H1 (cell line): ENCODE data around the gene MYH7B. TPM values are rescaled to one million over a fixed set of nuclear protein-coding genes. Genes with fewer than 3 reads are reported as not detected.

Experiments used
- CTCF ChIA-PET: fragments of 300-600 bp; sonication (Branson Sonifier 250); formaldehyde crosslinking; loops from one replicate; lab custom pipeline; 2021; ENCODE audit not compliant: partially characterized antibody; lab: Charles Lee
- POLR2A ChIA-PET: fragments of 300-600 bp; sonication (Branson Sonifier 250); formaldehyde crosslinking; loops from one replicate; lab custom pipeline; 2021; ENCODE audit warnings: inconsistent platforms; ENCODE audit not compliant: partially characterized antibody; lab: Charles Lee
- DNase-seq, 2 experiments: peaks; one replicate each; pipeline versions ENCODE4 v3.0.0 to v3.0.0-alpha.2; 2010 to 2022; ENCODE audit warnings: low spot score in 2 of 2, low read depth in 1 of 2, mixed read lengths in 1 of 2
- FAIRE-seq: peaks from 2 replicates; lab custom pipeline; 2011; peaks lifted over from hg19 to GRCh38; lab: Jason Lieb, UNC
- H2AFZ ChIP-seq: 2 replicates; pipeline ENCODE4 v1.8.1; 2012; ENCODE audit warnings: low read length, inconsistent platforms
- H2AK5ac ChIP-seq: 2 replicates; pipeline ENCODE4 v1.6.1; 2013; ENCODE audit warnings: low read depth, low read length
- H2BK120ac ChIP-seq: replicated peaks from 2 replicates; pipeline ENCODE3; 2013; ENCODE audit warnings: low read depth, low read length, inconsistent platforms
- H2BK12ac ChIP-seq: 2 replicates; pipeline ENCODE4 v1.6.1; 2013; ENCODE audit warnings: low read depth, low read length
- H2BK15ac ChIP-seq: 2 replicates; pipeline ENCODE4 v1.6.1; 2013; ENCODE audit warnings: low read length
- H2BK20ac ChIP-seq: 2 replicates; pipeline ENCODE4 v1.6.1; 2013; ENCODE audit warnings: low read length
- H2BK5ac ChIP-seq: 2 replicates; pipeline ENCODE4 v1.6.1; 2013; ENCODE audit warnings: low read depth, low read length
- H3K14ac ChIP-seq: 2 replicates; pipeline ENCODE4 v1.6.1; 2013; ENCODE audit warnings: inconsistent platforms; ENCODE audit not compliant: insufficient read length
- H3K18ac ChIP-seq: 2 replicates; pipeline ENCODE4 v1.6.1; 2013; ENCODE audit warnings: low read length; ENCODE audit errors: extremely low read depth
- H3K23ac ChIP-seq: 2 replicates; pipeline ENCODE4 v1.6.1; 2013; ENCODE audit warnings: inconsistent platforms; ENCODE audit not compliant: insufficient read length
- H3K23me2 ChIP-seq: 2 replicates; pipeline ENCODE4 v1.6.1; 2013; ENCODE audit warnings: low read depth, low read length
- H3K27ac ChIP-seq: 2 replicates; pipeline ENCODE4 v1.6.1; 2011; ENCODE audit warnings: low read depth, low read length, inconsistent platforms
- H3K27me3 ChIP-seq, 4 experiments: replicated peaks in 1 of 4; 1 replicate in 1 of 4; 2 replicates in 3 of 4; pipeline versions ENCODE4 v1.6.1 to v1.8.1; 2011 to 2013; ENCODE audit warnings: low read length in 3 of 4, mild to moderate bottlenecking in 3 of 4, inconsistent platforms in 2 of 4, mixed read lengths in 2 of 4, moderate library complexity in 1 of 4; ENCODE audit not compliant: control insufficient read depth in 3 of 4, insufficient read depth in 3 of 4; ENCODE audit errors: extremely low read depth in 1 of 4
- H3K36me3 ChIP-seq, 4 experiments: 2 replicates each; pipeline versions ENCODE4 v1.6.1 to v1.8.1; 2011 to 2013; ENCODE audit warnings: mild to moderate bottlenecking in 4 of 4, low read length in 3 of 4, moderate library complexity in 2 of 4, control low read depth in 1 of 4, inconsistent platforms in 1 of 4; ENCODE audit not compliant: insufficient read depth in 4 of 4, control insufficient read depth in 2 of 4
- H3K4ac ChIP-seq: replicated peaks from 2 replicates; pipeline ENCODE3; 2013; ENCODE audit warnings: low read length, low read depth, mixed read lengths, inconsistent platforms; ENCODE audit not compliant: insufficient read length
- H3K4me1 ChIP-seq, 4 experiments: replicated peaks in 1 of 4; 1 replicate in 1 of 4; 2 replicates in 3 of 4; pipeline versions ENCODE4 v1.6.1 to v1.8.1; 2011 to 2013; ENCODE audit warnings: low read length in 3 of 4, inconsistent platforms in 2 of 4, mixed read lengths in 1 of 4; ENCODE audit not compliant: insufficient read depth in 4 of 4, control insufficient read depth in 3 of 4
- H3K4me2 ChIP-seq, 2 experiments: 2 replicates each; pipeline versions ENCODE4 v1.6.1 to v1.8.1; 2011 to 2013; ENCODE audit warnings: low read depth in 2 of 2, low read length in 2 of 2, control low read depth in 1 of 2, inconsistent platforms in 1 of 2, mild to moderate bottlenecking in 1 of 2; ENCODE audit not compliant: insufficient read depth in 1 of 2
- H3K4me3 ChIP-seq, 4 experiments: fragments of 200-600, 300-600 bp in 1 of 4; sonication (generic), shearing (Covaris generic), sonication (Bioruptor Twin) in 1 of 4; 2 replicates each; pipeline versions ENCODE4 v1.5.1 to v1.8.1; 2011 to 2016; ENCODE audit warnings: low read length in 4 of 4, low read depth in 3 of 4, control low read depth in 2 of 4, inconsistent platforms in 2 of 4, mild to moderate bottlenecking in 2 of 4, mixed read lengths in 1 of 4, moderate library complexity in 1 of 4; ENCODE audit not compliant: insufficient read depth in 2 of 4; ENCODE audit errors: extremely low read depth in 1 of 4
- H3K56ac ChIP-seq: replicated peaks from 2 replicates; pipeline ENCODE3; 2013; ENCODE audit warnings: low read depth, mild to moderate bottlenecking, mixed read lengths, low read length, inconsistent platforms; ENCODE audit not compliant: insufficient read length
- H3K79me1 ChIP-seq: 2 replicates; pipeline ENCODE4 v1.6.1; 2013; ENCODE audit warnings: low read depth, low read length, control low read depth
- H3K79me2 ChIP-seq, 2 experiments: 2 replicates each; pipeline versions ENCODE4 v1.6.1 to v1.8.1; 2012 to 2013; ENCODE audit warnings: low read length in 2 of 2, mild to moderate bottlenecking in 2 of 2, inconsistent platforms in 1 of 2; ENCODE audit not compliant: insufficient read depth in 2 of 2, control insufficient read depth in 1 of 2
- H3K9ac ChIP-seq, 4 experiments: replicated peaks in 1 of 4; 1 replicate in 1 of 4; 2 replicates in 3 of 4; pipeline versions ENCODE4 v1.6.1 to v1.8.1; 2011 to 2013; ENCODE audit warnings: low read depth in 3 of 4, low read length in 3 of 4, control low read depth in 2 of 4, mild to moderate bottlenecking in 2 of 4, moderate library complexity in 2 of 4, inconsistent platforms in 1 of 4; ENCODE audit errors: extremely low read depth in 1 of 4
- H3K9me3 ChIP-seq, 2 experiments: 2 replicates each; pipeline versions ENCODE4 v1.6.1 to v1.8.1; 2012 to 2013; ENCODE audit warnings: mild to moderate bottlenecking in 2 of 2, moderate library complexity in 2 of 2, control low read depth in 1 of 2, inconsistent platforms in 1 of 2, low read depth in 1 of 2, low read length in 1 of 2, mixed read lengths in 1 of 2; ENCODE audit not compliant: insufficient read depth in 2 of 2
- H4K20me1 ChIP-seq, 2 experiments: replicated peaks in 1 of 2; 2 replicates each; pipeline versions ENCODE3 to v1.8.1; 2011 to 2013; ENCODE audit warnings: inconsistent platforms in 2 of 2, low read length in 2 of 2, mild to moderate bottlenecking in 1 of 2; ENCODE audit not compliant: insufficient read depth in 2 of 2, control insufficient read depth in 1 of 2
- H4K5ac ChIP-seq: 2 replicates; pipeline ENCODE4 v1.6.1; 2013; ENCODE audit warnings: low read length, low read depth, mixed read lengths, inconsistent platforms; ENCODE audit not compliant: insufficient read length
- H4K8ac ChIP-seq: 2 replicates; pipeline ENCODE4 v1.8.0; 2013; ENCODE audit warnings: mild to moderate bottlenecking, moderate library complexity, low read length, inconsistent platforms; ENCODE audit not compliant: insufficient read depth; ENCODE audit errors: extremely low read depth
- H4K91ac ChIP-seq: replicated peaks from 2 replicates; pipeline ENCODE3; 2013; ENCODE audit warnings: low read length, mixed read lengths, inconsistent platforms; ENCODE audit not compliant: insufficient read length
- CTBP2 ChIP-seq: IDR thresholded peaks from 2 replicates; pipeline ENCODE4 v1.7.0; 2011; ENCODE audit warnings: borderline replicate concordance, mild to moderate bottlenecking, moderate library complexity, mixed read lengths, low read length; ENCODE audit not compliant: insufficient read depth, insufficient read length
- CTCF ChIP-seq, 3 experiments: IDR thresholded peaks; 1 replicate in 2 of 3; 2 replicates in 1 of 3; pipeline versions ENCODE4 v1.5.1 to v1.6.1; 2011; ENCODE audit warnings: low read length in 3 of 3, mild to moderate bottlenecking in 3 of 3, inconsistent platforms in 2 of 3, low read depth in 1 of 3, moderate library complexity in 1 of 3; ENCODE audit not compliant: insufficient read depth in 1 of 3; ENCODE audit errors: control extremely low read depth in 1 of 3
- E2F6 ChIP-seq: IDR thresholded peaks from 2 replicates; pipeline ENCODE4 v1.6.1; 2012; ENCODE audit warnings: inconsistent platforms
- EP300 ChIP-seq, 2 experiments: IDR thresholded peaks; 1 replicate in 1 of 2; 2 replicates in 1 of 2; pipeline ENCODE4 v1.6.1; 2011 to 2012; ENCODE audit warnings: low read depth in 2 of 2, low read length in 2 of 2, mild to moderate bottlenecking in 2 of 2, borderline replicate concordance in 1 of 2, inconsistent platforms in 1 of 2, moderate library complexity in 1 of 2
- JUN ChIP-seq: IDR thresholded peaks from 2 replicates; pipeline ENCODE4 v1.6.1; 2011; ENCODE audit warnings: low read depth, mild to moderate bottlenecking, improper control_type of control experiment, low read length
- SIRT6 ChIP-seq: IDR thresholded peaks from one replicate; pipeline ENCODE4 v1.7.1; 2012; ENCODE audit warnings: low read length, inconsistent platforms
- SP1 ChIP-seq: IDR thresholded peaks from 2 replicates; pipeline ENCODE4 v1.6.1; 2011; ENCODE audit warnings: low read depth, low read length
- TEAD4 ChIP-seq: IDR thresholded peaks from 2 replicates; pipeline ENCODE4 v1.6.1; 2012; ENCODE audit warnings: low read depth, low read length, inconsistent platforms, mixed read lengths
- YY1 ChIP-seq: IDR thresholded peaks from 2 replicates; pipeline ENCODE4 v1.6.1; 2011; ENCODE audit warnings: low read depth, mild to moderate bottlenecking, low read length
- ZNF274 ChIP-seq: IDR thresholded peaks from 2 replicates; pipeline ENCODE4 v1.7.0; 2012; ENCODE audit warnings: low read length, borderline replicate concordance; ENCODE audit errors: extremely low read depth
- WGBS, 2 experiments: shearing (Covaris generic) in 1 of 2; methylation state at CpG; one replicate each; pipeline versions ENCODE4 v1.1.6 to v1.1.7; 2013 to 2015; ENCODE audit warnings: low lambda C conversion rate in 2 of 2, mixed read lengths in 2 of 2, inconsistent platforms in 1 of 2, low coverage in 1 of 2, missing lambda C conversion rate in 1 of 2; ENCODE audit not compliant: insufficient replicate concordance in 2 of 2, insufficient coverage in 1 of 2, insufficient read length in 1 of 2; ENCODE audit errors: extremely low coverage in 1 of 2, missing lambda C conversion rate in 1 of 2; 5-methylcytosine and 5-hydroxymethylcytosine counted together
- polyA plus RNA-seq, 7 experiments: library from polyadenylated mRNA; depleted of rRNA in 3 of 7; stranded (reverse) in 5 of 7; unstranded in 2 of 7; fragments of >200 nt in 5 of 7; fragments of 200-250 nt in 2 of 7; gene quantifications; 1 replicate in 5 of 7; 2 replicates in 1 of 7; 4 replicates in 1 of 7; pipeline versions ENCODE4 v1.2.1 to v1.2.3, GENCODE V29; 2011 to 2013; ENCODE audit warnings: missing spikeins in 2 of 7, mixed read lengths in 2 of 7
- total RNA-seq: library from RNA; stranded (reverse); fragmentation: NEBNext Ultra II Directional; extraction: Animal tissue kit (Norgen Biotek cat#: 25700); gene quantifications from 2 replicates; pipeline ENCODE4 v1.2.1, GENCODE V29; 2021

MYH7B gene
- total and polyA plus RNA-seq, 2 of the 8 experiments (the other 6 are each of a cell fraction or from before 2014, with no cell fraction given): 0.15 to 0.30 TPM

DNA sequence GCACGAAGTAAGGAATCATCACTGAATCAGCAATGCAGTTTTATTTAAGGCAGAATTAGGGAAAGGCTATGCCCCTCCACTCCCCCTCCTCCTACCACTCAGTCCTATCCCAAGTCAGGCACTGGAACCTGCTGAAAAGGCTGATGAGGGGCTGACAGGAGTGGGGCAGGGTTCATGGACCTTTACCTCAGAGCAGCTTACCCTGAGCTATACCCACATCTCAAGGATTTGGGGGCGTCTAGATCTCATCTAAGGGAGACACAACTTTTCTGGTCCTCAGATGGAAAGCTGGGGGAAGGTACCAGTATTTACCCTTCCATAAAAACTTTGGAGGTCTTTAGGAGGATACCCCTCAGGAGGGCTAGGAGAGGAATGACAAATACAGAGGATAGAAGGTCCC is 27.3 kb upstream of the MYH7B start:
- H3K4me1 ChIP-seq: no peaks in the 10 kb centered on the region
- no peak overlapping the region for H3K9ac ChIP-seq
- H3K27ac ChIP-seq: no peak overlapping the region
- H2BK15ac ChIP-seq: no peak overlapping the region
- H4K8ac ChIP-seq: no peak overlapping the region
- H3K4me3 ChIP-seq: no peak overlapping the region
- ChIA-PET CTCF (no interaction called here), POLR2A (no interaction called here)
- H2BK20ac ChIP-seq: no peak overlapping the region
- no peak for FAIRE-seq
- H3K36me3 ChIP-seq: peaks cover 0 to 8% (median 2%) of the 10 kb centered on the region in 4 experiments; a peak in 5 of 8 replicates
- H4K20me1 ChIP-seq: peaks cover 0 to 2% of the 10 kb centered on the region in 2 experiments
- H3K23ac ChIP-seq: no peak overlapping the region
- no peak overlapping the region for H3K4ac ChIP-seq
- DNase-seq: no peak
- no peak overlapping the region for H2BK5ac ChIP-seq
- H2AK5ac ChIP-seq: no peak overlapping the region
- TF ChIP-seq JUN: no peak
- TF ChIP-seq ZNF274: no peak
- TF ChIP-seq CTBP2: no peak
- TF ChIP-seq SP1: no peak
- TF ChIP-seq E2F6: no peak
- TF ChIP-seq EP300 (IDR thresholded peaks at IDR 0.05; ENCODE audit: borderline replicate concordance in 1 of 2, low read depth in 2 of 2, low read length in 2 of 2): no peak
- no peak for TF ChIP-seq CTCF (IDR thresholded peaks at IDR 0.05; ENCODE audit: control extremely low read depth in 1 of 3, insufficient read depth in 1 of 3, low read depth in 1 of 3, low read length in 3 of 3)
- TF ChIP-seq YY1: no peak
- no peak for TF ChIP-seq SIRT6
- TF ChIP-seq TEAD4: no peak
- no peak overlapping the region for H2BK120ac ChIP-seq
- H2BK12ac ChIP-seq: no peak overlapping the region
- peaks cover 0 to 2% of the 10 kb centered on the region in 2 experiments; a peak in 1 of 4 replicates for H3K9me3 ChIP-seq
- no peak overlapping the region for H4K91ac ChIP-seq
- no peaks in the 10 kb centered on the region for H3K27me3 ChIP-seq
- H3K23me2 ChIP-seq: no peaks in the 10 kb centered on the region; the same call in 1 of the 2 replicates
- no peaks in the 10 kb centered on the region for H3K79me1 ChIP-seq
- H3K4me2 ChIP-seq: no peak overlapping the region
- 98% methylated on average over 2 of the region's 2 CpGs; no CpG with 5 or more reads in 1 of the 2 experiments for WGBS, 2 experiments
- H3K56ac ChIP-seq: no peak overlapping the region
- no peak overlapping the region for H3K18ac ChIP-seq
- H4K5ac ChIP-seq: no peak overlapping the region
- no peaks in the 10 kb centered on the region for H3K79me2 ChIP-seq
- H3K14ac ChIP-seq: no peak overlapping the region
- H2AFZ ChIP-seq: no peak overlapping the region
